DMS79 (cell line): Measurements from ENCODE around the gene COL5A1.
"Not testable (repeated sequence)": the region's sequence is repeated elsewhere in the genome, so short reads cannot be mapped to it uniquely, and the experiment has no call there.

Experiments used
- DNase-seq: peaks from one replicate; lab custom pipeline; 2025; lab: John Stamatoyannopoulos, UW

Gene COL5A1

DNA sequence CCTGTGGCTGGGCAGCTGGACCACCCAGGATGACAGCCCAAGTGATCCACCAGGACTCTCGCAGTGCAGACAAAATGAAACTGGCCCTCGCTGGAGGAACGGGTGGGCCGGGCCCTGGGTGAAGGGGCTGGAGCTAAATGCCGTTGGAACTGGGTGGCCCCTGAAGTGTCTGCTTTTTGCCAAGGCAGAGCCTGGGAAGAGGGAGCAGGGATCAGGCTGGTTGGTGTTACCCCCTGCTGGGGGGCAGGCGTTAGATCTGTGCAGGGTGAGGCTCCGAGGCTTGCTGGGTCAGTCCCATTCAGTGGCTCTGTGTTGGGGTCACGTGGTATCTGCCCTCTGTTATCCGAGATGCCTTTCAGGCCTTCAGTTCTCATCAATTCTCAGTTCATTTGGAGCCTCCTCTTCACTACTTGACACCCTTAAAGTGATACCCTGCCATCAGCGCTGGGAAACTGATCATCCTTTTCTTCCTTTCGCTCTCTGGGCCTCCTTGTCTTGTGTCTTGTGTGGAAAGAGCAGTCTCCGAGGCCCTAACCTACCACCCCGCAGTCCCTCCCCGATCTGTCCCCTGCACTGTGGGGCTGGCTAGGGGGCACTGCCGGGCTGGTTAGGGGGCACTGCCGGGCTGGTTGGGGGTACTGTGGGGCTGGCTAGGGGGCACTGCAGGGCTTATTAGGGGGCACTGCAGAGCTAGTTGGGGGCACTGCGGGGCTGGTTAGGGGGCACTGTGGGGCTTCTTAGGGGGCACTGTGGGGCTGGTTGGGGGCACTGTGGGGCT, 37.3 kb downstream of the COL5A1 start:
- peak; percentile 44 for DNase-seq

DNA sequence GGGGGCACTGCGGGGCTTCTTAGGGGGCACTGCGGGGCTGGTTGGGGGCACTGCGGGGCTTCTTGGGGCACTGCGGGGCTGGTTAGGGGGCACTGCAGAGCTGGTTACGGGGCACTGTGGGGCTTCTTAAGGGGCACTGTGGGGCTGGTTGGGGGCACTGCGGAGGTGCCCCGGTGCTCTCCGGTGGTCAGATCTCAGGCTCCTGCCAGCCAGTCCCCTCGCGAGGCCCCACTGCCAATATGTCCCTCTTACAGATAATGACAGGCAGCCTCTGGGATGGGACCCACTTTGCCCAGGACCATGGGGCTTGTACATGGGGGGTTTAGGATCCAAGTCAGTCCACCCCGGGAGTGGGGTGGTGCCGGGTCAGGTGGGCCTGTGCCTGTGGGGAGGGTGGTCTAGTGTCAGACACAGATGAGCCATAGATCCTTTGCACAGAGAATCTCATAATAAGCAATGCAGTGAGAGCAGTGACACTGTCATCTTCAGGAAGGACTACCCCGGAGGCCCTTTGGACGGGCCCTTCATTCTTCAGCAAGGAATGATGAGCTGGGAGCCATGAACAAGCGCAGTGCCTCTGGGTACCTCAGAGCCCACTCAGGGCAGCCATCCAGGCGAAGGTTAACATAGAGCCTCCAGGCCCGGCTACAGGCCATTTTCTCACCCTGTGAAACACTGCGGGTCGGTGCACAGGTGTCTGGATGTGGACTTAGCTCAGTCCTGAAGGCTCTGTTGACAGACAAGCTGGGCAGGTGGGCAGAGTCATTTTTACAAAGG, 38.2 kb downstream of the COL5A1 start:
- no peak for DNase-seq

DNA sequence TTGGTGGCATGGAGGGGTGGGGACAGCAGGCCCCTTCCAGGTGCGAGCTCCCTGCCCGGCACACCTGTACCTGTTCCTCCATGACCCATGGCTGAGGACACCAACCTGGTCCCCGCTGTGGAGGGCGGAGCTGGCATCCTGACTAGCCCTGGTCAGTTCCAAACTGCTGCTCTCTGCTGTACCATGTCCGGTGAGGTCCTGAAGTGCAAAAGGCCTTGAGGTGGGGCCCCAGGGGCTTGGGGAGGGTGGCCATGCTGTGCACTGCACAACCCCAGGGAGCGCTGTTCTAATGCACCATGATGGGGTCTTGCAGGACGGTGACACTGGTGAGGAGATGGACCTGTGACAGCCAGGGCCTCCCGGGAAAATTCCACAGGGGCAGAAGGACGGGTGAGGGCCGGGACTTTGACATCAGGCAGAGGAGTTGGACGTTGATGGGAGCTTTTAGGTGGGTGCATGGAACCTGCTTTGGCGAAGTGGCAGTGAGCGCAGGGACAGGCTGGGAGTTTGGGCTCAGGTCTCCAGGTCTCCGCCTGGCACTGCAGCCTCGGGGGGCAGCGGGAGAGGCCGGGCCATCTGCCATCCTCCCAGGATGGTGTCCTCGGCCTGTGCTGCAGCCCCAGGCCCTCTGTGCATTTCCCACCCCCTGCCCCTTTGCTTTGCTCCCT, 38.9 kb downstream of the COL5A1 start:
- no peak for DNase-seq

DNA sequence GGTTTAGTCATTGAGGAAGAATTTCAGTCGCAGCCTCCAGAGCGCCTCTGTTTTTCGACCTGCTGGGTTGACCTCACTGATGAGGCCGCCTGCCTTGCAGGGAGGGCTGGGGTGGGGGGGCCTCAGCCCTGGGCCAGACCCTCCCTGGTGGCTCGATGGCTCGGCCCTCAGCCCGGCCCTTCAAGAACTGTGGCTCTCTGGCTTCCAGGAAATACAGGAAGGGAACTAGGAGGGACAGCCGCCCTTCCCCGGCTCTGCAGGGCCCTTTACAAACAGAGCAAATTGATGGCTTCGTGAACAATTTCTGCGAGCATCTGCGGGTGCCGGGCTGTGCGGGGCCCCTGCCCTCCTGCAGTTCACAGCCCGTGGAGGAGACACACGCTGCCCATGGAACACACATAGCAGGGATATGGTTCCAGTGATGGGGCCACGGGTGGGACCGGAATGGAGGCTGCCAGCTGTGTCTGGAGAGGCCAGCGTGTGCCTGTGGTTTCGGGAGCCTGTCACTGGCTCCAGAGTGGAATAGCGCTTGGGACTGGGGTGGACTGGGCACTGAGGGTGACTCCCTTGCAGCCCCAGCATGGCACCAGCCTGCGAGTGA, 39.6 kb downstream of the COL5A1 start:
- no peak for DNase-seq

DNA sequence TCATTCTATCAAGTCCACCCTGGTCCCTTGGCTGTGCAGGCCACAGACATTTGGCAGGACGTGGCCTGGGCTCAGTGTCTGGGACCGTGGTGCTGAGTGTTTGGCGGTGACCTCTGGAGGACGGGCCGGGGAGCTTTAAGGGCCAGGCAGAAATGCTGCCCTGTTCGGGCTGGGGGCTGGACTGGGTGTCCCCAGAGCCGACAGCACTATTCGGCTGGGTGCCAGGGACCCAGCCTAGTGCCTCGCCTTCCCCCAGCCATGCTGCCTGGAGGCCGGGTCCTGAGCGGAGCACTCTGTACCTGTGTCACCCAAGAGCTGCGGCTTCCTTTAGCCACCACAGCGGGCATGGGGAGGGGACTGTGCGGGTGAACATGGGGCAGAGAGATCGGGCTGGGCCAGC, 40.4 kb downstream of the COL5A1 start:
- DNase-seq = no peak

DNA sequence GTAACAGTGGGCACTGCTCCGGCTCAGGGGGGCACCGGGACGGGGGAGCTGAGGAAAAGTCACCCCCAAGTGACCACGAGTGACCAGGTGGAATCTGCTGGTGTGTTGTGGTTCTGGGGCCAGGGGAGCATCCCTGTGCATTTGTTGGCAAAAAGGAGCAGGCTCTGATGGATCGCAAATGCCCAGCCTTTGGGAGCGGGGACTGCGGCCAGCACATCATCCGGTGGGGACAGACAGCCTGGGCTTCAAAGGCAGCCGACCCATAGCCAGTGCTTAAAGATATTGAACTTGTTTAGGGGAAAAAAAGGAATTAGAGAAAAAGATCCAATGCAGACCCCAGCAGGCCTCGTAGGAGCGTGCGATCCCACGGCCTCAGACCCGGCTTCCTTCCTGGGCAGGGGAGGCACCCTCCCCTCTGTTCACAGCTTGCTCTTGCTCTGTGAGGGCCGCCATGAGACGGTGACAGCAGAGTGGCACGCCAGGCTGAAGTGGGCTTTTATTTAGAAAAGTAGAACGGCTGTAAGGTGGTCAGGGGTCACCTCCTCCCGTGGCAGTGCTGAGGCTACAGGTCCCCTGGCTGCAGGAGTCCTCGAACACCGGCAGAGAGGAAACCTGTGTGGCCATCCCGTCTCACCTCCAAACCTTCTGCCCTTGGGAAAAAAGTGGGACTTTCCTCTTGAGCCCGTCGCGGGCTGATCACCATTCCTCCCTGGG, 41.2 kb downstream of the COL5A1 start:
- DNase-seq = no peak

DNA sequence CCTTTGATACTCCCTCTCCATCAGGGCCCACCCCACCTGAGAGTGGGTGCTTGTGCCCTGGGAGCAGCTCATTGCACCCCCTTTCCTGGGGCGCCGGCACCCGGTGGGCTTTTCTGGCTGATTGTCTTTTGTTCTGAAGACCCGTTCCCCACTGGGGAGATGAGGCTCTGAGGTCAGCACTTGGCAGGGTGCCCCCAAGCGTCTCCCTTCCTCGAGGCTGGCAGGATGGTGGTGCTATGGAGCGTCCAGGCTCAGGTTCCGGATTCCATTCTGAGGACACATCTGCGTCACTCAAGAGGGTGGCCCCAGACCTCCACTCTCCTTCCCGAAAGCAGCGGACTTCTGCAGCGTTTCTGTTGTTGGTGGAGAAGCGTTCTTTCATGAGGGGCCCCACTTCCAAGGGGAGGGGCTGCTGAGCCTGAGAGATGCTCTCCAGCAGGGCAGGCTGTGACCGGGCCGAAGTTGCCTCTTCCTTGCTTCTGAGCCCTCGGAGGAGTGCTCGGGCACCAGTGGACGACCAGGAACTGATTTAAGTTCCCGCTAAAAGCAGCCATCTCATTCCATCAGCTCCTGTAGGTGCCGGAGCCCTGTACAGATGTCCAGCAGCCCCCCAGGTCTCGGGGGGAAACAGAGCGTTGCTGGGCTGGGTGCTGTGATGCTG, 42.2 kb downstream of the COL5A1 start:
- no peak for DNase-seq

DNA sequence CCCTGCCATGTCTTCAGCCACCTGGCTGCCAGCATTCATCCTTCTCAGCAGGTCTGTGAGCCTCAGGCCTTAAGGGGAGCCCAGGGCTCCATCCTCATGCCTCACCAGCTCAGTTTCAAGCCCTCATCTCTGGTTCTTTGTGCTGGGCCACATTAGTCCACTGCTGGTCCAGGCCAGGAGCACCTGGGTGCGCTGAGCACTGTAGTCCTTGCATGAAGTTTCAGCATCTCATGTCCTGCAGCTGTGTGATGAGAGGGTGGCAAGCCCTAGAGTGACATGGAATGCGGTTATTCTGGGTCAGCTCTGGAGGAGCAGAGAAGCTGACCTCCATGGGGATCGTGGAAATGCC, 42.7 kb downstream of the COL5A1 start:
- DNase-seq = no peak

DNA sequence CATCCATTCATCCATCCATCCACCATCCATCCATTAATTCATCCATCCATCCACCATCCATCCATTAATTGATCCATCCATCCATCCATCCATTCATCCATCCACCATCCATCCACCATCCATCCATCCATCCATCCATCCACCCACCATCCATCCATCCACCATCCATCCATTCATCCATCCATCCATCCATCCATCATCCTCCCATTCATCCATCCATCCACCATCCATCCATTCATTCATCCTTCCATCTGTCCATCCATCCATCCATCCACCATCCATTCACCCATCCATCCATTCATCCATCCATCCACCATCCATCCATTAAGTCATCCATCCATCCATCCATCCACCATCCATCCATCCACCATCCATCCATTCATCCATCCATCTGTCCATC, 43.3 kb downstream of the COL5A1 start:
- DNase-seq = not testable (repeated sequence)

DNA sequence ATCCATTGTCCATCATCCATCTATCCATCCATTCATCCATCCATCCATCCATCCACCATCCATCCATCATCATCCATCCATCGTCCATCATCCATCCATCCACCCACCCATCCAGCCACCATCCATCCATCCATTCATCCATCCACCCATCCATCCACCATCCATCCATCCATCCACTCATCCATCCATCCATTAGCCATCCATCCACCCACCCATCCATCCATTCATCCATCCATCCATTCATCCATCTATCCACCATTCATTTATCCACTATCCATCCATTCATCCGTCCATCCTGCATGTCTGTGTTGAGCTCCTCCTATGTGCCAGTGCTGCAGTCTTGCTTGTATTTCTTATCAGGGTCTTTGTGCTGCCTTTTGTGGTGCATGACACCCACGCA, 44.2 kb downstream of the COL5A1 start:
- DNase-seq = no peak

DNA sequence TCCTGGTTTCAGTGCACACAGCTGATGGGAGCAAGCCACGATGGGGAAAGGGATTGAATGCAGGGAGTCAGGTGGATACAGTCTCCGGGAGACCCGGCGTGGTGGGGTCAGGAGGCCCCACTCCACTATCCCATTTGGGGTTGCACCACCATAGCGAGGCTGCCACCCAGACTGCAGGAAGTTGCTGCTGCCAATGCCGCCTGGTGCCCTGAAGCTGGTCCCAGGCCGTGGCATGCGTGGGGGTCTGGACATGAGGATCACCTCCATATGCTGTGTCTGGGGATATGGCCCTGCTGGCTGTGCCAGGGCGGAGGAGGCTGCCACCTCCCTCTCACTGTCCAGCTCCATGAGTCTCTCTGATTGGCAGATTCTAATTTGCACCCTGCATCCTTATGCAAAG, 45.3 kb downstream of the COL5A1 start:
- DNase-seq = no peak

DNA sequence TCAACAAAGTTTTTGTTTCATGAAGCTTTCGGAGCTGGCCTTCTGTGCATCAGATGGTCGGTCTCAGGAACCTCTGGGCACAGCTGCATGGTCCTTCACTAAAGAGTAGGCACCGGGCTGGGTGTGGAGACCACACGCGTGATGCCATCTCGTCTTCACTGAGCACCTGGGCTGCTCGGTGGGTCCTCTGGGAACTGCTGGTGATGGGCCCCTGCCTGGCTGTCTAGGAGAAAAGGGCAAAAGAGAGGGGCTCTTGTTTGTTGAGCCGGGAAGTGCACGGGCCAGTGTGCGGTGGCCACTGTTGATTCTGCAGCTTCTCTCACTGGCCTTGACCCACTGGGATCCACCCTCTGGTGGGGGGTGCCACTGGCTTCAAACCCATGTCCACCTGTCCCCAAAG, 46.0 kb downstream of the COL5A1 start:
- DNase-seq = no peak

DNA sequence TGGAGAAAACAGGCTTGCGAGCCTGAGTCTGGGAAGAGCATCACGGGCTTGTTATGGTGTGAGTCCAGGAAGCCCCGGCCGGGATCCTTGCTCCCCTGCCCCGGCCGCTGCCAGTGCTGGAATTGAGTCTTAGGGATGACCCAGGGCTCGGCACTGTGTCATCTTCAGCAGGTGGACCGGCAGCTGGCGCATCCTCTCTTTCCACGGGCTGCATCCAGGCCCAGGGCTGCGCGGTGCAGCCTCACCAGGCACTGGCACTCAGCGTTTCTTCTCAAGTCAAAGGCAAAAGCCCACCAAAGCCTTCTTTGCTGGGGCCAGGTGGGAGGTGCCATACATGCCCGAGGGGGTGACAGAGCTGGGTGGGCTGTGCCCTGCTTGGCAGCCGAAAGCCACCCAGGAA, 46.6 kb downstream of the COL5A1 start:
- DNase-seq = no peak

DNA sequence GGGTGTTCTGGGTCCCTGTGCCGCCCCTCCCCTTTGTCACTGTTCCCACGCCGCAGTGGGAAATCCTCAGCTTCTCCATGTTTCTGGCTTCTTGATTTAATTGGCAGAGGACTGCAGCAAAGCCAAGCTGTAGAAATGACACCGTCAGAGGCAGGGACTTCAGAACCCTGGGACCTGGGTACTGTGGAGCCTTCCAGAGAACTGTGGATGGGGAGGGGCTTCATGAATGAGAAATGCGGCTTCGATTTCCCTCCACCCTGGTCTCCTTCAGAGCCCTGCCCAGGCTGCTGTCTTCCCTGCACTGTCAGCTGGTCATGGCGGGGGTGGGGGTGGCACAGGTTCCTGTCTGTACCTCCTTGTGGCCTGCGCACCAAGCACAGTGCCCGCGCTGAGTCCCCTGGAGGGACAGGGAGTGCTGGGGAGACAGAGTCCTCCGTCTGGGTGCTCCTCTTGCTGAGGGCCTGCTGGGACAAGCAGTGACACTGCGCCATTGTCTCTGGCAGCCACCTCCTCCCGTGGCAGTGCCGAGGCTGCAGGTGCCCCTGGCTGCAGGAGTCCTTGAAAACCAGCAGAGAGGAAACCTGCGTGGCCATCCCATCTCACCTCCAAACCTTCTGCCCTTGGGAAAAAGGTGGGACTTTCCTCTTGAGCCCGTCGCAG, 47.2 kb downstream of the COL5A1 start:
- no peak for DNase-seq

DNA sequence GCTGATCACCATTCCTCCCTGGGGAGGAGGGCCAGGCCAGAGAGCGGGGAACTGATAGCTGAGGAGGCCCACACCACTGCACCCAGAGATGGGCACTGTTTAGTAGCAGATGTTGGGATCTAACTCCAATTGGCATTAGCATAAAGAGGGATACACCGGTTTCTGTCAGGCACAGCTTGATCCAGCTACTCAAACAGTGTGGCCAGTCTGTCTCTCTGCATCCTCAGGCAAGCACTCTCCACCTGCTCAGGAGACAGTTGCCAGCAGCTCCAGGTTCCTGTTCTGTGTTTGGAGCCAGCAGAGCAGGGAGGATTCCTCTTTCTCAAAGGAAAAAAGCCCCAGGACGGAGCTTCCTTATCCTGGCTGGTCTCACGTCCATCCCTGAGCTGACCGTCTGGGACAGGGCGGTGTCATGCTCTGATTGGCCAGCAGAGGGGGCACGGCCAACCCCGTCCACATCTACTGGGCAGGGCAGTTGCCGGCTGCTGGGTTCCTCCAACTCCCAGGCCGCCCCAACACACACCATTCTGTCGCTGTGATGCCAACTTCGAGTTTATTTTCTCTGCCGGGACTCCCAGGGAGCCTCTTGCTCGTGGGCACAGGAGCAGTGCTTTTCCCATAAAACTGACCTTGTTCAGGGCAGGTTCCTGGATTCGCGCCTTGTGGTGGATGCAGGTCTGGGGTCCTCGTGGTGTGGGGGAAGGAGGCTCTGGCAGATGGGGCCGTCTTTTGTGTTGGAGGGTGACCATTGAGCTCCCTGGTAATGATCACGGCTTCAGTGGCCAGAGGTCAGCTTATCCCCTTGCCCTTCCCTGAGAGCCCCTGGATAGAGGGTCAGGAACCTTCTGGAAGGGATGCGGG, 47.9 kb downstream of the COL5A1 start:
- DNase-seq = no peak

DNA sequence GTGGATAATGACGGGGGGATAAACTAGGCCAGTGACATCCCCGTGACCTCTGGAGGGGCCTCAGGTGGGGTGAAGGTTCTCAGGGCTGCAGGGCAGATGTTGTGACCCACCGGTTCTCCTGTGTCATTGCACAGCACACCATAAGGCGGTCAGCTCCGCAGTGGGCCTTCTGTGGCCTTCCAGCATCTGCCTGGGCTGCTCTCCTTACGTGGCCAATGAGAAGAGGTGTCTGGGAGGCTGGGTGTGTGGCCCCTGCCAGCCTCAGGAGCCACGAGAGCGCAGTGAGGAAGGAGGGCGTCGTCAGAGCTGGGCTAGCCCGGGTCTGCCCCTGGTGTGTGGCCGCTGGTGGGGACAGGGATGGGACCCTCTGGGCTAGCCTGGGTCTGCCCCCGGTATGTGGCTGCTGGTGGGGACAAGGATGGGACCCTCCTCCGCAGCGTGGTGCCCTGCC, 48.7 kb downstream of the COL5A1 start:
- no peak for DNase-seq

DNA sequence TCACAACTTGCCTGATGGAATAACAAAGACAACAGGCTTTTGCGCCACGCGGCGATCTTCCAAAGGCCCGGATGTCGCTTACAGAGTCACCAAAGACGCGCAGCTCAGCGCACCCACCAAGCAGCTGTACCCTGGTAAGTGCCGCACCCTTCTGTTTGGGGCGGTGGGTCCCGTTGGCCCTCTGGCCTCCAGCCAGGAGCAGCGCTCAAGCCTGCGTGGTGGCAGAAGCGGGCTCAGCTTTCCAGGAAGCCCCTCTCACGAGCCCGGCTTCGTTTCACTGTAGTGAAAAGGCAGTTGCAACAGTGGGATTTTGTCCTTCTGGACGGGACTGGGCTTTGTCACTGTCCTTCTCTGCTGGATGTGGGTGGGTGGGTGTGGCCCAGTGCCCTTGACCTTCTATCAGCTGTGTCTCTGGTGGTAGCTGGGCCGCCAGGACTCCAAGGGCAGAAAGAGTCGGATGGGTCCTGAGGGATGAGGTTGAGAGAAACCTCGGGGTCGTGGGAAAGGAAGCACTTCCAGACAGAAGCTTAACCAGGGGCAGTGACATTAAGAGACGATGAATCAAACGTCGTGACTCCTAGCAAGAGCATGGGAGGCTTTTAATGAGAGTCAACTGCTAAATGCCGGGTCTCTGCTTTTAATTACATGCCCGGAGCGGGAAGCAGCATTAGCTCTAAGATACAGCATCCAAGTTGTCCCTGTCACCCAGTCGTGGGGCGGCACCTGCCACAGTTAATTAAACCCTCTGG, 49.5 kb downstream of the COL5A1 start:
- DNase-seq = no peak

DNA sequence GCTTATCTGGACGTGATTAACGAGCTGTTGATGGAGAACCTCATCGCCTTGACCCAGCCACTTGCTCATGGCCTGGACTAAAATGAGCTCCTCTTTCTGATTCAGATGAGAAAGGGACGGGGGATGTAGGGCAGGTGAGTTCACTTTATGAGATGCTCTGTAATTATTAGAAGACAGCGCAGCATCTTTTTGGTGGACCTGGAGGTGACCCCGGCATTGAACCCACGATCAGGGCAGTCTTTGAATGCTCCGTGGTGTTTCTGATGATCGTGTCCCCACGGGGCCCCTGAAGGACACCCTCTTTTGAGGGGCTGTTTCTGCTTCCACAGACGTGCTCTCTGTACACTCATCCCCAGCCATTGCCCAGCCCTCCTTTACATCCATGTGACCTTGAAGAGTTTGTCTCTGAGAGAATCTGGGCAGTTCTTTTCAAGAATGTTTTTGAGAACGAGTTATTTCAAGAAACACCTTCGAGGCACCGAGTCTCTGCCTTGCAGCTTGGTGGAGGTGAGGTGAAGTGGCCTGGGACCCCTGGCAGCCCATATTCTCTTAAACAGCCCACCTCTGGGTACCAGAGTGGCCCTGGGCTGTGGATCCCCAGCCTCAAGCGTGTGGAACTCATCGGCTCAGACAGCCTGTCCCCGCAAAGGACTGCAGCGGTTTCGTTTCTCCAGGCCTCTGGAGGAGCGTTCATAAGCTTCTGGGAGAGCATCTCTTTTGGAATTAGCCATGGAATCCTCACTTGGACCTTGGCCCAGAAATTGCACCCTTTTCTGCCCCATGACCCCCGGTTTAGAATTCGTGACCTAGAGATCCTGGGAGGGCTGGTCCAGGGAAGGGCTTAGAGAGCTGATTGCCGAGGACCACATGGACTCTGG, 50.3 kb downstream of the COL5A1 start:
- no peak for DNase-seq
